Measurements from ENCODE around the gene RAP1GAP.

- TF ChIP-seq POLR2A (IDR thresholded peaks at IDR 0.05; ENCODE audit: borderline replicate concordance, extremely low read depth, insufficient read depth, insufficient read length) (no peak), CTCF (IDR thresholded peaks at IDR 0.05 in 2 of 3, conservative IDR thresholded peaks at IDR 0.05 in 1 of 3; ENCODE audit: borderline replicate concordance in 1 of 3, insufficient read depth in 1 of 3, low read depth in 2 of 3, low read length in 2 of 3) (no peak), ZFX (IDR thresholded peaks at IDR 0.05) (no peak), CEBPB (IDR thresholded peaks at IDR 0.05; ENCODE audit: low read depth) (no peak), POLR2AphosphoS5 (IDR thresholded peaks at IDR 0.05; ENCODE audit: low read depth, low read length) (no peak), REST (IDR thresholded peaks at IDR 0.05; ENCODE audit: low read depth) (no peak), MAX (IDR thresholded peaks at IDR 0.05) (no peak), EZH2 (IDR thresholded peaks at IDR 0.05) (no peak), ZNF274 (IDR thresholded peaks at IDR 0.05; ENCODE audit: low read depth, low read length) (no peak), YY1 (IDR thresholded peaks at IDR 0.05; ENCODE audit: extremely low read depth, insufficient replicate concordance, low read depth, low read length) (no peak), CBX3 (IDR thresholded peaks at IDR 0.05; ENCODE audit: low read depth) (no peak), EGR1 (IDR thresholded peaks at IDR 0.05; ENCODE audit: low read depth) (no peak), SIN3A (IDR thresholded peaks at IDR 0.05; ENCODE audit: low read depth) (no peak), RAD21 (IDR thresholded peaks at IDR 0.05; ENCODE audit: low read depth) (no peak)
Observed at GRCh38 chr1:21597753-21598152, 71.4 kb downstream of the RAP1GAP start.

Data from HCT116 (cell line).